Nephron progenitor cell (in vitro differentiated cells): ENCODE data around the gene MZT1.

Source experiments
- DNase-seq: peaks from one replicate; pipeline ENCODE4 v3.0.0; 2021
- H3K27ac Mint-ChIP-seq: 2 replicates; pipeline ENCODE4 v1.8.0; 2021; ENCODE audit warnings: mild to moderate bottlenecking, moderate library complexity, mixed read lengths
- H3K27me3 Mint-ChIP-seq: 2 replicates; pipeline ENCODE4 v1.8.0; 2021; ENCODE audit warnings: mild to moderate bottlenecking, low read depth, mixed read lengths; ENCODE audit not compliant: poor library complexity
- H3K36me3 Mint-ChIP-seq: 2 replicates; pipeline ENCODE4 v1.8.0; 2021; ENCODE audit warnings: low read depth, mixed read lengths
- H3K4me1 Mint-ChIP-seq: 2 replicates; pipeline ENCODE4 v1.8.0; 2021; ENCODE audit warnings: mixed read lengths
- H3K4me3 Mint-ChIP-seq: 2 replicates; pipeline ENCODE4 v1.8.0; 2021; ENCODE audit warnings: mild to moderate bottlenecking, moderate library complexity, mixed read lengths
- H3K9me3 Mint-ChIP-seq: 2 replicates; pipeline ENCODE4 v1.8.0; 2021; ENCODE audit warnings: mild to moderate bottlenecking, moderate library complexity, mixed read lengths
- CTCF ChIP-seq: fragments of 200-600 bp; sonication (generic); IDR thresholded peaks from 2 replicates; pipeline ENCODE4 v1.5.0; 2021; ENCODE audit warnings: antibody characterized with exemption

The MZT1 gene

DNA sequence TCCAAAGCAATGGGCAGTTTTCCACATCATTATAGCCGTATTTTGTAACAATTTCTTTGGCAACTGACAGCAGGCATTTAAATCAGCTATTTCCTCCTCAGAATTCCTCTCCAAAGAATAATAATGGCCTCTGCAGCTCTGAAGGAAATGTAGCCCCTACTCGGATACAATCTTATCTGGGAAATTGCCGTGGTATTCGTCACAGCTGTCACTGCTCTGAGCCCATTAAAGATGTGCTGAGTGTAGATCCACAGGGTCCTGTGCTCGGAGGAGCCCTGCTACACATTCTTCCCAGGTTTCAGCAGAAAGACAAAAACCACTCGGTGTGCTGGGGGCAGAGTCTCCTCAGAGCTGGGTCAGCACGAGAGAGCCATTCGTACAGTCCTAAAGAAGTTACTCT lies 33.1 kb downstream of the MZT1 start:
- Mint-ChIP-seq H3K27me3 (peaks cover 7% of the 10 kb centered on the region), H3K36me3 (no peaks in the 10 kb centered on the region), H3K4me3 (no peak overlapping the region), H3K9me3 (peaks cover 28% of the 10 kb centered on the region), H3K4me1 (peaks cover 15% of the 10 kb centered on the region), H3K27ac (peak overlapping the region; percentile 82)
- DNase-seq: no peak
- no peak for TF ChIP-seq CTCF

DNA sequence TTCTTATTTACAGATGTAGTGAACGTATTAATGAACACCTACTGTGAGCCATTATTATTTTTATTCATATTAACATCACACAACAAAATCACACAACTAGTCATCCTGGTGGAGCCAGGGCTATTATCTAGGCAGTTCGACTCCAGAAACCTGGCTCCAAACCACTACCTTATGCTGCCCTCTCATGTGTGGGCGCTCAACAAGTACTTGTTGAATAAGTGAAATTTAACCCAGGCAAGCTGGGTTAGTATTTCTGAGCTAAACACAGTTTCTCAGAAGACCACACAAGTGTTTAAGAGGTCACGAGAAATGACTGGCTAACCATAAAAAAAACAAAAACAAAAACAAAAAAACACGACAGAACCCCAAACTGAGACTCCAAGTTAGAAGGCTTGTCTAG lies 33.6 kb downstream of the MZT1 start:
- H3K36me3 Mint-ChIP-seq: no peaks in the 10 kb centered on the region
- peak overlapping the region; percentile 82 for H3K27ac Mint-ChIP-seq
- peaks cover 15% of the 10 kb centered on the region for H3K4me1 Mint-ChIP-seq
- H3K27me3 Mint-ChIP-seq: peaks cover 7% of the 10 kb centered on the region
- TF ChIP-seq CTCF: no peak
- DNase-seq: no peak
- no peak overlapping the region for H3K4me3 Mint-ChIP-seq
- peaks cover 28% of the 10 kb centered on the region for H3K9me3 Mint-ChIP-seq

DNA sequence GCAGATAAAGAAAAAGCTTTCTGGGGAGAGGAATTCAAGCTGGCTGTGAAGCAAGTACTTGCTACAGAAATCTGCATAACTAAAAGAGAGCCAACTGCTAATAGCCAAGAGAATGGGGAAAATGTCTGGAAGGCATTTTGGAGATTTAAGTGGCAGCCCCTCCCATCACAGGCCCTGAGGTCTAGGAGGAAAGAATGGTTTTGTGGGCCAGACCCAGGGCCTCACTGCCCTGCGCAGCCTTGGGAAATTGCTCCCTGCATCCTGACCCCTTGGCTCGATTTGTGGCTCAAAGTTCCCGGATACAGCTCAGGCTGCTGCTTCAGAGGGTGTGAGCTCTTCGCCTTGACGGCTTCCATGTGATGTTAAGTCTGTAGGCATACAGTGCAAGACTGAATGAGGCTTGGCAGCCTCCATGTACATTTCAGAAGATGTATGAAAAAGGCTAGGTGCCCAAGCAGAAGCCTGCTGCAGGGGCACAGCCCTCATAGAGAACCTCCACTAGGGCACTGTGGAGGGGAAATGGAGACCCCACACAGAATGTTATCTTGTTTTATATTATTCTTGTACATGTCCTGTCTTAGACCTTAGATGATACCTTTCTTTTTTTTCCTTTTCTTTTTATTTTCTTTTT lies 34.4 kb downstream of the MZT1 start:
- Mint-ChIP-seq H3K9me3 (peaks cover 28% of the 10 kb centered on the region), H3K4me3 (no peak overlapping the region)

DNA sequence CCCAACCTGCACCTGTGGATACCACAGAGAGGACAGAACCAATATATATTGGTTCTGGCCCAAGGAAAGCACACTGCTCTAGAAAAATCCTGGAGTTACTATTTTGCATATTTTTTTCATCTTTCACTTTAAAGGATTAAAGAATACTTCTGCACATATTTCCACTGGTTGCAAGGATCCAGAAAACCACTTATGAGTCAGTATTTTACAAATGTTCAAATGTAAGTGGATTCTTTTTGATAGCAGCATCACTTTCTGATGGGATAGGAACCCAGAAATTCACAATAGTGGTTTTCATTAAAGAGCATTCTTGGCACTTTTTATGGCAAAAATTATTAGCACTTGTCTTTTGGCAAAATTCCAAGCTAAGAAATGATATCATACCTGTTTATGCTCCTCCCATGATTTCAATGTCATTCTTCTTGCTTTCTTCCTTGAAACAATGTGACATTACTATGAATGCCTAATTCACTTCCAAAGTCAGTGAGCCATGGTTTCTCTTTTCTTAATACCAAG lies 38.2 kb downstream of the MZT1 start:
- H3K4me3 Mint-ChIP-seq: no peak overlapping the region
- TF ChIP-seq CTCF: no peak
- peaks cover 4% of the 10 kb centered on the region for H3K27me3 Mint-ChIP-seq
- peaks cover 29% of the 10 kb centered on the region for H3K9me3 Mint-ChIP-seq
- H3K4me1 Mint-ChIP-seq: peaks cover 4% of the 10 kb centered on the region
- DNase-seq: no peak
- no peak overlapping the region for H3K27ac Mint-ChIP-seq
- H3K36me3 Mint-ChIP-seq: no peaks in the 10 kb centered on the region

More for the DNA sequence above, 34.4 kb downstream of the MZT1 start:
- DNase-seq: no peak
- TF ChIP-seq CTCF: no peak
- H3K27ac Mint-ChIP-seq: no peak overlapping the region
- H3K27me3 Mint-ChIP-seq: peaks cover 7% of the 10 kb centered on the region
- no peaks in the 10 kb centered on the region for H3K36me3 Mint-ChIP-seq
- H3K4me1 Mint-ChIP-seq: peaks cover 15% of the 10 kb centered on the region

DNA sequence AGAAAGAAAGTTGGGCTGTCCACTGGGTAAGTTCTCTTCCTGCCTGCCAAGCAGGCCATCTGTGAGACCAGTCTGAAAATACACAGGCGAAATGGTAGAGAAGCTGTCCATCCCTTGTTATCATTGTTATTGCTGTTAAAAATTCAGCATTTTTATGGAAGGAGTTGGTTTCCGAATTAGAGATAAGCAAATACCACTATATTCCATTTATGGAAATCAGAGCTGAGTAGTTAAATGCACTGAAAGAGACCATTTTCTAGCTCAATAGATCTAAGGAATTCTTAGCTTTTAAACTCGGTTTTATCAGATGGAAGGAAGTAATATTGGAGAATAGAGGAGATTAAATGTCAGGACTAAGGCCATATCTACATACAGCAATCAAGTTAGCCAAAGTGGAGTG lies 40.7 kb downstream of the MZT1 start:
- Mint-ChIP-seq H3K4me3 (no peak overlapping the region), H3K27ac (no peak overlapping the region), H3K27me3 (peaks cover 4% of the 10 kb centered on the region), H3K9me3 (peaks cover 11% of the 10 kb centered on the region), H3K4me1 (no peaks in the 10 kb centered on the region), H3K36me3 (no peaks in the 10 kb centered on the region)
- no peak for DNase-seq
- no peak for TF ChIP-seq CTCF

DNA sequence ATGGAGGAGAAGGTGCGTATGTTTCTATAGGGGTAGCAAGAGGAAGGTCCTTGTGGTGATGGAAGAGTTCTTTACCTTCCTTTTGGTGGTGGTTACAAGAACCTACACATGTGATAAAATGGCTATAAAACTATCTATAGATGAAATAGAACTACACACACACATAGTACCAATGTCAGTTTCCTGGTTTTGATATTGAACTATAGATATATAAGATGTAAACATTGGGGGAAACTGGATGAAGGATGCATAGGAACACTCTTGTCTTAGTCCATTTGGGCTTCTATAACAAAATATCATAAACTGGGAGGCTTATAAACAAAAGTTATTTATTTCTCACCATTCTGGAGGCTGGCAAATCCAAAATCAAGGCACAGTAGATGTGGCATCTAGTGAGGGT lies 47.1 kb downstream of the MZT1 start:
- H3K9me3 Mint-ChIP-seq: peaks cover 7% of the 10 kb centered on the region
- no peak overlapping the region for H3K4me3 Mint-ChIP-seq
- H3K36me3 Mint-ChIP-seq: no peaks in the 10 kb centered on the region
- H3K4me1 Mint-ChIP-seq: peaks cover 5% of the 10 kb centered on the region
- H3K27me3 Mint-ChIP-seq: no peaks in the 10 kb centered on the region
- H3K27ac Mint-ChIP-seq: no peak overlapping the region
- no peak for TF ChIP-seq CTCF
- DNase-seq: no peak
